OCI-LY7 (cell line): ENCODE measurements around the gene FTO. TPM values are rescaled to one million over a fixed set of nuclear protein-coding genes. Genes with fewer than 3 reads are reported as not detected.

Experiments
- BruUV-seq: library from RNA; stranded (reverse); fragments of 400-500 nt; replicated peaks from 2 replicates; lab custom pipeline; 2021; lab: Mats Ljungman, UMichigan
- CTCF ChIA-PET: fragments of 300-600 bp; sonication (Branson Sonifier 250); formaldehyde crosslinking; loops from one replicate; lab custom pipeline; 2022; ENCODE audit warnings: antibody characterized with exemption; ENCODE audit not compliant: unreplicated experiment; lab: Charles Lee
- POLR2A ChIA-PET: fragments of 300-600 bp; sonication (Branson Sonifier 250); formaldehyde crosslinking; loops from one replicate; lab custom pipeline; 2022; ENCODE audit warnings: antibody characterized with exemption; lab: Charles Lee
- DNase-seq: peaks from one replicate; pipeline ENCODE4 v3.0.0-alpha.2; 2015; ENCODE audit warnings: low spot score
- H2AFZ ChIP-seq: fragments of 200-600 bp; sonication (generic), shearing (Covaris generic); 2 replicates; pipeline ENCODE4 v1.6.1; 2014; ENCODE audit warnings: mild to moderate bottlenecking, antibody characterized with exemption, low read length, moderate library complexity
- H3K27ac ChIP-seq: fragments of 200-600 bp; sonication (generic); 2 replicates; pipeline ENCODE4 v1.5.1; 2014; ENCODE audit warnings: mixed run types, low read depth, mild to moderate bottlenecking, moderate library complexity, low read length, inconsistent platforms; ENCODE audit not compliant: poor library complexity, severe bottlenecking
- H3K36me3 ChIP-seq: fragments of 200-600 bp; sonication (generic); 2 replicates; pipeline ENCODE4 v1.6.1; 2014; ENCODE audit warnings: mild to moderate bottlenecking, antibody characterized with exemption, low read length, moderate library complexity, mixed read lengths; ENCODE audit not compliant: insufficient read depth
- H3K4me1 ChIP-seq: fragments of 200-600 bp; sonication (generic); 2 replicates; pipeline ENCODE4 v1.5.1; 2014; ENCODE audit warnings: mild to moderate bottlenecking, low read length; ENCODE audit not compliant: insufficient read depth, poor library complexity, severe bottlenecking
- H3K4me2 ChIP-seq: fragments of 200-600 bp; sonication (generic); 2 replicates; pipeline ENCODE4 v1.6.1; 2014; ENCODE audit warnings: mild to moderate bottlenecking, low read length
- H3K4me3 ChIP-seq: fragments of 200-600 bp; sonication (generic); 2 replicates; pipeline ENCODE4 v1.5.1; 2014; ENCODE audit warnings: mild to moderate bottlenecking, low read depth, low read length; ENCODE audit not compliant: poor library complexity, severe bottlenecking
- H3K79me2 ChIP-seq: fragments of 200-600 bp; sonication (generic); 2 replicates; pipeline ENCODE4 v1.6.1; 2016; ENCODE audit warnings: low read depth, mild to moderate bottlenecking, low read length, moderate library complexity, mixed read lengths; ENCODE audit not compliant: insufficient read depth
- H3K9me2 ChIP-seq: fragments of 200-600 bp; sonication (generic); 2 replicates; pipeline ENCODE4 v1.6.1; 2016; ENCODE audit warnings: mild to moderate bottlenecking, low read length, mixed read lengths; ENCODE audit not compliant: insufficient read depth
- H3K9me3 ChIP-seq: fragments of 200-600 bp; sonication (generic); 2 replicates; pipeline ENCODE4 v1.6.1; 2014; ENCODE audit warnings: mild to moderate bottlenecking, mixed run types, low read length, mixed read lengths
- H4K20me1 ChIP-seq: fragments of 200-600 bp; sonication (generic); 2 replicates; pipeline ENCODE4 v1.6.1; 2014; ENCODE audit warnings: mild to moderate bottlenecking, antibody characterized with exemption, low read length, moderate library complexity, mixed read lengths; ENCODE audit not compliant: insufficient read depth
- CTCF ChIP-seq: fragments of 200-600 bp; sonication (generic); conservative IDR thresholded peaks from 2 replicates; pipeline ENCODE4 v1.5.1; 2014; ENCODE audit warnings: mild to moderate bottlenecking, antibody characterized with exemption, low read length, moderate library complexity, mixed read lengths
- EZH2phosphoT487 ChIP-seq: fragments of 200-600 bp; sonication (generic); IDR thresholded peaks from 2 replicates; pipeline ENCODE4 v1.6.1; 2018; ENCODE audit warnings: low read depth, borderline replicate concordance, mild to moderate bottlenecking, mixed run types, antibody characterized with exemption, low read length, moderate library complexity, mixed read lengths
- intact Hi-C: fragments of 100-400 bp; cut with micrococcal nuclease; formaldehyde crosslinking; loops from one replicate; pipeline ENCODE4 v1.10.0; 2022; ENCODE audit not compliant: unreplicated experiment
- total RNA-seq, 2 experiments: library from RNA; depleted of rRNA in 1 of 2; stranded (reverse); fragments of >200 nt in 1 of 2; shearing (Covaris generic) in 1 of 2; gene quantifications; 2 replicates each; pipeline ENCODE4 v1.2.3, GENCODE V29; 2014 to 2022

The FTO gene
- total RNA-seq, 2 experiments from 2014 or later: 57.1 to 68.0 TPM

- Histone ChIP-seq H3K4me3 (no peak overlapping the region), H3K79me2 (no peaks in the 10 kb centered on the region), H3K27ac (no peak overlapping the region), H2AFZ (no peak overlapping the region), H3K4me1 (no peaks in the 10 kb centered on the region), H3K4me2 (no peak overlapping the region), H3K36me3 (no peaks in the 10 kb centered on the region), H3K9me3 (no peaks in the 10 kb centered on the region), H4K20me1 (no peaks in the 10 kb centered on the region), H3K9me2 (no peaks in the 10 kb centered on the region)
- BruUV-seq: no TSS peak
- no peak for DNase-seq
- CTCF ChIA-PET: no interaction called here
- TF ChIP-seq EZH2phosphoT487: no peak
- no peak for TF ChIP-seq CTCF
- intact Hi-C loops: no loop called here
- POLR2A ChIA-PET: no interaction called here
Measured at GRCh38 chr16:54094641-54095040, 390.7 kb downstream of the FTO start.

- Histone ChIP-seq H3K79me2 (no peaks in the 10 kb centered on the region), H4K20me1 (no peaks in the 10 kb centered on the region), H2AFZ (no peak overlapping the region), H3K4me3 (no peak overlapping the region), H3K4me1 (no peaks in the 10 kb centered on the region), H3K27ac (no peak overlapping the region), H3K4me2 (no peak overlapping the region), H3K9me3 (no peaks in the 10 kb centered on the region), H3K9me2 (no peaks in the 10 kb centered on the region), H3K36me3 (no peaks in the 10 kb centered on the region)
- intact Hi-C loops: no loop called here
- DNase-seq: no peak
- no TSS peak for BruUV-seq
- no peak for TF ChIP-seq EZH2phosphoT487
- TF ChIP-seq CTCF: no peak
- ChIA-PET POLR2A (no interaction called here), CTCF (no interaction called here)
Measured at GRCh38 chr16:54096607-54097006, 392.7 kb downstream of the FTO start.

- no TSS peak for BruUV-seq
- H3K79me2 ChIP-seq: no peaks in the 10 kb centered on the region
- no peak overlapping the region for H3K4me3 ChIP-seq
- H3K4me1 ChIP-seq: no peaks in the 10 kb centered on the region
- H3K4me2 ChIP-seq: no peak overlapping the region
- H3K27ac ChIP-seq: no peak overlapping the region
- H3K36me3 ChIP-seq: no peaks in the 10 kb centered on the region
- no peaks in the 10 kb centered on the region for H3K9me2 ChIP-seq
- TF ChIP-seq EZH2phosphoT487 (no peak), CTCF (no peak)
- DNase-seq: no peak
- H4K20me1 ChIP-seq: no peaks in the 10 kb centered on the region
- intact Hi-C loops: no loop called here
- no peak overlapping the region for H2AFZ ChIP-seq
- ChIA-PET POLR2A (no interaction called here), CTCF (no interaction called here)
- H3K9me3 ChIP-seq: no peaks in the 10 kb centered on the region
Measured at GRCh38 chr16:54097774-54098173, 393.8 kb downstream of the FTO start.
